Epithelial cell of umbilical artery (primary cell): ENCODE results near the gene TDRD15. TPM values are rescaled to one million over a fixed set of nuclear protein-coding genes. Genes with fewer than 3 reads are reported as not detected.

Experiments
- total RNA-seq: library from RNA; depleted of rRNA; stranded (reverse); fragments of >200 nt; gene quantifications from 2 replicates; pipeline ENCODE4 v1.2.3, GENCODE V29; 2014

Gene TDRD15
- under 0.01 TPM in 1 of 2 replicates, not detected in the other for total RNA-seq

GRCh38 chr2:21123473-21124393 lies at the start of gene TDRD15:
TDRD15 (plus strand) TSS chr2:21123968; CDS start chr2:21137468, 13,500 bp downstream.

Other genes starting within 250 kb of the TDRD15 start
- 0.30 and 0.32 TPM in 2 replicates for gene APOB, start 79.9 kb upstream of the TDRD15 start, total RNA-seq